ENCODE results near the gene PGLYRP3.

DNA sequence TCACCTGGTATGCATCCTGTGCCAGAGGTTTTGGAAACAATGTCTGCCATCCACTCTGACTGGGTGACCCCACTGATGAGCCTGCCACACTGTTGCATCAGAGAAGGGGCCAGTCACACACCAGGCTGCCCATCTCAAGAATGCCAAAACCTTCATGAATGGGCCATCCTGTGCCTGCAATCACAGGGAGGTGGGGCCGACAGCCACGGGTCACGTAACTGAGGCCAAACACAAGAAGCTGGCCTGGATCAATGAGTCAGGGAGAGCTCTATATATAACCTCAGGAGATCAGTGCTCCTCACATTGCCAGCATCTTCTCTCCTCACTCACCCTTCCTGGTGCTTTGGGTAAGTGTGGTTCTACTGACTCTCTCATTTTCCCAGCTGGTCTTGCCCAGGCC, 53.4 kb downstream of the PGLYRP3 start, which contains the start of gene LORICRIN:
- TF ChIP-seq POLR2A (IDR thresholded peaks at IDR 0.05; ENCODE audit: extremely low read depth, insufficient read length) (no peak), CTCF (IDR thresholded peaks at IDR 0.05; ENCODE audit: low read depth, low read length) (no peak), MAX (IDR thresholded peaks at IDR 0.05; ENCODE audit: low read depth, low read length) (no peak), MYC (IDR thresholded peaks at IDR 0.05; ENCODE audit: low read depth, low read length) (no peak)
